Activated naive CD4-positive, alpha-beta T cell treated with anti-CD3 and anti-CD28 coated beads, Interleukin-2, amount 50 U/mL, for 72 hours (primary cell): Measurements from ENCODE around the gene AKT3. TPM values are rescaled to one million over a fixed set of nuclear protein-coding genes. Genes with fewer than 3 reads are reported as not detected.
A peak's percentile ranks its signal among the peaks of the same experiment; 100 is the strongest.
"Not testable (repeated sequence)": the region's sequence is repeated elsewhere in the genome, so short reads cannot be mapped to it uniquely, and the experiment has no call there.

ENCODE experiments used
- ATAC-seq, 2 donors: fragments of 150-1000 bp; cut with Tn5 transposase; 2 replicates each; pipeline ENCODE4 v1.10.0; 2021; ENCODE audit warnings: mild to moderate bottlenecking in 2 of 2, moderate library complexity in 2 of 2
- DNase-seq, 2 donors: peaks; one replicate each; pipeline ENCODE4 v3.0.0; 2021 to 2022; ENCODE audit warnings: low spot score in 2 of 2
- H3K27ac Mint-ChIP-seq, 2 donors: one replicate each; pipeline ENCODE4 v1.8.0; 2022; ENCODE audit warnings: mild to moderate bottlenecking in 2 of 2, mixed read lengths in 2 of 2
- H3K36me3 Mint-ChIP-seq, 2 donors: one replicate each; pipeline ENCODE4 v1.8.0; 2022; ENCODE audit warnings: mixed read lengths in 2 of 2
- H3K9me3 Mint-ChIP-seq, 2 donors: one replicate each; pipeline ENCODE4 v1.8.0; 2022; ENCODE audit warnings: mixed read lengths in 2 of 2
- total RNA-seq, 2 donors: library from RNA; stranded (reverse); gene quantifications; one replicate each; pipeline ENCODE4 v1.2.3, GENCODE V29; 2022

AKT3 gene
- total RNA-seq, 2 donors from 2014 or later, result 24.9 to 37.3 TPM

DNA sequence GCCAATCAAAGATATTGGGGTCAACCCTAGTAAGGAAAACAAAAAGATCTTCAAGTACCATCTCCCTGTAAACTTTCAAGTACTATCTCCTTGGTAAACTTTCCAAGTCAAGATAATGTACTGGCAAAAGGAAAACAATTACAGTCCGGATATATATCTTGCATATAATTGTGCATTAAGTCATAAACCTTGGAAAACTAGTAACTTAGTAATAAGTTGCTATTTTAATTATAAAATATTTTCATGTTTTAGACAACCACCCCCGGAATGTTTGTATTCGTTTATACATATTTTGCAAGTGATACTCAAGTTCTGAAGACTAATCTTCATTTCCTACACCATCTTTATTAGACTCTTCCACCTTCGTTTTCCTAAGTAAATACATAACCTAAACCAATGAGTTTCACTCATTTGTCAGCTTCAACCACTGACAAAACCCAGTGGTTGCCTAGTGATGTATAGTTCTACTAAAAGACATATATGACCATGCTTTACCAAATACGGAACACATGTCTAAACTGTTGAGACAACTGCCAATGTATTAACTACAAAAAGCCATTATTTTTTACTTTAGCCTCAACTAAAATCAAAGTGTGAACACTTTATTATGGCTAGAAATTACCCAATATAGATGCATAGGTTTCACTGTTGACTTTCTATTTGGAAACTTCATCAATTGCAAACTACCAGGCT is 1.7 kb downstream of the AKT3 start:
- DNase-seq (no peak), ATAC-seq (peak in 1 of 2 donors; percentile 3)
- Mint-ChIP-seq H3K27ac (peak overlapping the region; percentile 93 to 99), H3K36me3 (peaks cover 7 to 11% of the 10 kb centered on the region in 2 donors), H3K9me3 (peaks cover 0 to 2% of the 10 kb centered on the region in 2 donors)

DNA sequence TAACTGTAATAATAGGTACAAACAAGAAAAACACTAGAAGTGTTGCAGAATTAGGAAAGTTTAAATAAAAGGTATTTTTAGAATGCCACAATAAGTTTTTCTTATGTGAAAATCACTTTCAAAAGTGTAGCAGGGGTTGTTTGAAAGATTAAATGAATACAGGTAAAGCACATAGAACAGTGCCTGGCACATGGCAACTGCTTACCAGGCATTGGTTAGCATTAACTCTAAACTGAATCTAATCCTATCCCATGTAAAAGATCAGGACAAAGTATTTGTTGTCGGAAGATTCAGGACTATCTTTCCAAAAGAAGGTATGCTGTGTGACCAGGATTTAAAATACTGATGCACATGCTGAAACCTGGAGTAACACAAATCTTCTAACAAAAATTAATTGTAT is 3.3 kb downstream of the AKT3 start:
- ATAC-seq, result no peak
- H3K36me3 Mint-ChIP-seq, result peaks cover 11 to 14% of the 10 kb centered on the region in 2 donors

DNA sequence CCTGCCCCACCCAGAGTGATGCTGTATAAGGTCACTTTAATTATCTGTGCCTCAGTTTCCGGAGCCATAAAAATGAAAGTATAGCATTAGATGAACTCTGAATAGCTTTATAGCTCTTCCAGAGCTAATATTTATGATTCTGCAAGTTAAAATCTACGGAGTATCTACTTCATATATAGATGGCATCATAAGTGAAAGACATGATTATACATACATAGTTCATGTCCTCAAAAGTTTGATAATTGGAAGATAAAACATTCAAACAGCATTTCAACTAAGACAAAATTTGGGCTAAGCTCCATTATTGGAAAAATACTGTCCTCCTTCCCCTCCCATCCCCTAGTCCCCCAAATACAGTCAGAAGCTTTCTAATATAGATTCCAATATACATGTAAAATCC is 4.2 kb downstream of the AKT3 start:
- Mint-ChIP-seq H3K27ac (no peak overlapping the region), H3K9me3 (peaks cover 0 to 4% of the 10 kb centered on the region in 2 donors), H3K36me3 (peaks cover 11 to 14% of the 10 kb centered on the region in 2 donors)
- DNase-seq (no peak), ATAC-seq (no peak)

More for the DNA sequence above, 3.3 kb downstream of the AKT3 start:
- no peak for DNase-seq
- no peak overlapping the region for H3K27ac Mint-ChIP-seq
- H3K9me3 Mint-ChIP-seq, result peaks cover 0 to 4% of the 10 kb centered on the region in 2 donors

DNA sequence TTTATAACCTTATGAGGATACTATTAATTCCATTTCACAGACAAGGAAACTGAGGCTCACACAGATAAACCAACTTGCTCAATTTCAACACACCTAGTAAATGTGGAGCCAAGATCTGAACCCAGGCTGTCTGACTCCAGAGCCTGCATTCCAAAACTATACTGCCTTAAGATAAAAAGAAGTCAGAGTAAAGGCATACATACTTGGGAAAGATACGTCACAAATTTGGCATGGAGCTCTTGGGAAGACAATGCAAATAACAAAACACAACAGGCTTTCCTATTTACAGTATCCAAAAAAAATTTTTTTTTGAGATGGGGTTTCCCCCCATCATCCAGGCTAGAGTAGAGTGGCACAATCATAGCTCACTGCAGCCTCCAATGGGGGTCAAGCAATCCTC is 5.9 kb downstream of the AKT3 start:
- no peak for ATAC-seq
- Mint-ChIP-seq H3K9me3 (peaks cover 0 to 4% of the 10 kb centered on the region in 2 donors), H3K27ac (no peak overlapping the region)

DNA sequence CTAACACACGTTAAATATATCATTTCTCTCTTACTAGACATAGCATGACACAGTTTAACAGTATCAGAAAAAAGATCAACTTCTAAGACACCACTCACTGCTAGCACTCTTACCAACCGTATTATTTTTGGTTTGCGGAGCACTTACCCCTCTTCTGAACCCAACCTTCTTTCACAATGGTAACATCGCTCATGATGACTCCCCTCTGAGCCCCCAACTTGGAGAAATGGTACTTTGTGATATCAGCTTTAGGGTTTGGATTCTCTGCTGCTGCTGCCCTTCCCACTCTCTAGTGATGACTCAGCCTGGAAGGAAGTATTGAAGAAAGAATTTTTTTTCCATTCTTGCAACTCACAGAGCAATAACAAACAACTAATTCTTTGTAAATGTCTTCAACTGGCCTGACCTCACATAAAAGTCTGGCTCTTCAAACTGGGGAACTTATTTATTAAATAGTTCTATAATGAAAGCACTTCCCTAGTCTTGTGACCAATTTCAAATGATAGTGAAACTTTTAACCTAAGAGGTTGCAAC is 7.0 kb downstream of the AKT3 start:
- peak overlapping the region; percentile 46 to 91 for H3K27ac Mint-ChIP-seq
- no peak for DNase-seq
- H3K9me3 Mint-ChIP-seq, result peaks cover 0 to 4% of the 10 kb centered on the region in 2 donors

More for the DNA sequence above, 5.9 kb downstream of the AKT3 start:
- DNase-seq, result no peak
- H3K36me3 Mint-ChIP-seq, result peaks cover 9 to 14% of the 10 kb centered on the region in 2 donors

DNA sequence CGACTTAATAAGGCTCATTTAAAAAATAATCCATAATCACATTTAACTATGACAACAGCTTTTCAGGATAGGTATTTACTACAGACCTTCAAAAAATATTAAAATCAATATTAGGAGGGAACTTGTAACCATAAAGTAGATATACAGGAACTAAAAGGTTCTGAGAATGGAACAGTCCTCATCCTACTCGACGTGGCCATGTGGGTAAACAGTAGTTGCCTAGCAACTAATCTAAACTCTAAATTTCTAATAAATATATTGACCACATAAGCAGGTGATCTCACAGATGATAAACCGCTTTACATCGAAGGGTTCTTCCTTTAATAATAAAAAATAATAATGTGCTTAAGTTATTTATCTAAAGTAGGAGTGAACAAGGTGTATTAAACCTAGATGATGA is 7.9 kb downstream of the AKT3 start:
- ATAC-seq (no peak), DNase-seq (no peak)
- Mint-ChIP-seq H3K36me3 (peaks cover 0 to 16% of the 10 kb centered on the region in 2 donors), H3K27ac (no peak overlapping the region), H3K9me3 (peaks cover 0 to 9% of the 10 kb centered on the region in 2 donors)

More for the DNA sequence above, 7.0 kb downstream of the AKT3 start:
- peaks cover 0 to 10% of the 10 kb centered on the region in 2 donors for H3K36me3 Mint-ChIP-seq
- peak; percentile 43 to 70 for ATAC-seq

DNA sequence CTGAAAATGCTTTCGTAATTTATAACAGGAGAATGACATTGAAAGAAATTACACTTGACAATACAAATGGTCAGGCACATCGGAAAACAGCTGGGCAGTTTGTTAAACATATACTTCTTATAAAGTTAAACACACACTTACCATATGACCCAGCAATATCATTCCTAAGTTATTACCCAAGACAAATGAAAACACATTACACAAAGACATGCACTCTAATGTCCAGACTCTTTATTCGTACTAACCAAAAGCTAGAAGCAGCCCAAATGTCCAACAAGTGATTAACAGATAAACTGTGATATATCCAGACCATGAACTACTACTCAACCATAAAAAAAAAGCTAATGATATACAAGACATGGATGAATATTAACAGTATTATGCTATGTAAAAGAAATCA is 8.5 kb downstream of the AKT3 start:
- DNase-seq (no peak), ATAC-seq (no peak)
- H3K27ac Mint-ChIP-seq, result no peak overlapping the region
- peaks cover 0 to 10% of the 10 kb centered on the region in 2 donors for H3K9me3 Mint-ChIP-seq
- peaks cover 1 to 22% of the 10 kb centered on the region in 2 donors for H3K36me3 Mint-ChIP-seq

DNA sequence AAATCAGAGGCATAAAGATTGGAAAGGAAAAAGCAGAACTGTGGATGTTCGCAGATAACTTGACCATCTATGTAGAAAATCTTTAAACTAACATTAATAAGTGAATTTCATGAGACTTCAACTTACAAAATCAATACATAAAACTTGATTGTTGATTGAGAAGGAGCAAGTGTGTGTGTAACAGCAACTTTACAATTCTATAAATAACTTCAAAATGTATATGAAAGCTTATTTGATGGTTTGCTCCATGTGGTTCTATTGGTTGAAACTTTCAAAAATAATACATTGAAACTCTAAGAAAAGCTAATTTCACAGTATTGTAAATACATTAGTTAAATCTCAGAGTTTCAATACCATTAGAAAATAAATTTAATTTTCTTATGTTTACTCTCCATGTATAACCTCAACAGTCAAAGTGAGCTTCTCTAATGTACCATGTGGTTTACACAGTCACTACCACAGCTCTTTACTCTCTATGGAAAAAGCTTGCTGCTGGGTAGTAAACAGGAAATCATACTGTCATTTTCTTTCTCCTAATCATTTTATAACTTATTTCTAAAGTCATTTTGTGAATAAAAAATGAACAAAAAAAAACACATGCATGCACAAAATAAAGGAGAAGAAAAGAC is 12.0 kb downstream of the AKT3 start:
- no peak overlapping the region for H3K27ac Mint-ChIP-seq
- no peak for DNase-seq
- peaks cover 10 to 27% of the 10 kb centered on the region in 2 donors for H3K9me3 Mint-ChIP-seq
- peaks cover 19 to 46% of the 10 kb centered on the region in 2 donors for H3K36me3 Mint-ChIP-seq
- ATAC-seq, result peak; percentile 90 to 99

DNA sequence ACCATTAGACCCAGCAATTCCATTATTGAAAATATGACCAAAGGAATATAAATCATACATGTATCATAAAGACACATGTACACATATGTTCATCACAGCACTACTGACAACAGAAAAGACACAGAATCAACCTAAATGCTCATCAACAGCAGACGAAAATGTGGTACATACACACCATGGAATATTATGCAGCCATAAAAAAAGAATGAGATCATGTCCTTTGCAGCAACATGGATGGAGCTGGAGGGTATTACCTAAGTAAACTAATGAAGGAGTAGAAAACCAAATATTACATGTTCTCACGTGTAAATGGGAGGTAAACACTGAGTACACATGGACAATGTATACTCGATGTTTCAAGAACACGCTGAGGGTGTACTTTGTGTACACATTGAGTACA is 15.9 kb downstream of the AKT3 start:
- Mint-ChIP-seq H3K9me3 (peaks cover 10 to 27% of the 10 kb centered on the region in 2 donors), H3K27ac (no peak overlapping the region), H3K36me3 (peaks cover 19 to 44% of the 10 kb centered on the region in 2 donors)
- DNase-seq (no peak), ATAC-seq (no peak)

DNA sequence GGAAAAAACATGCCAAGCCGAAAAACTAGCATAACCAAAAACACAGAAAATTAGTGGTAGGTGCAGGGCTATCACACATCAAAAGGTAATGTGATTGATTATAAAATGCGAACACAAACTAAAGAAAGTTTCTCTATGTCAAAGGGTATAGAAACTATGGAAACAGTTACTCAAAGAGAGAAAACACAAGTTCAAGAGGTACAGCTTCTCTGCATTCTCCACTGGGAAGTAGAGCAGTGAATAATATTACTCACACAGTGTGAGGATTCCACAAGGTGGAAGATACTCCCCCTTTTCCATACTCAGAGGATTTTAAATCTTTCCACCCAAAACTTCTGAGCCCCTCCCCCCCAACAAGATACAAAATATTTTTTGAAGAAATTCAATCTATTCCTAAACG is 18.6 kb downstream of the AKT3 start:
- DNase-seq, result no peak

DNA sequence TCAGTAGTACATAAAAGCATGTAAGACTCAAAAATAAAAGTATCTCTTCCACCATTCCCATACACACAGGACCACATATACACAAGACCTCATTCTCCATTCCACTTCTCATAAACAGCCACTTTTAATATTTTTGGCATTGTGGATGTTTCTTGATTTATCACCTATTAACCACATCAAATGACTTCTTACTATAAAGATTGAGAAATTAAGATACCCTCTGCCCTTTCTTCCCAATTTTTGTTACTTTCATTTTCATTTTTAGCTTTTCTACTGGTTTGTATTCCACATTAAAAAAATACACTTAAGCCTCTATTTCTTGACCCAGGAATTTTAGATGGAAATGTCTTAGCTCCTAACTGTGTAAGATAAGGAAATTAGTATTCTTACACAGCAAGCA is 22.8 kb downstream of the AKT3 start:
- DNase-seq, result no peak
- ATAC-seq, result no peak
- Mint-ChIP-seq H3K27ac (no peak overlapping the region), H3K36me3 (peaks cover 26 to 33% of the 10 kb centered on the region in 2 donors), H3K9me3 (peaks cover 1 to 10% of the 10 kb centered on the region in 2 donors)

More for the DNA sequence above, 18.6 kb downstream of the AKT3 start:
- ATAC-seq, result peak; percentile 83 to 97
- Mint-ChIP-seq H3K36me3 (peaks cover 25 to 31% of the 10 kb centered on the region in 2 donors), H3K9me3 (peaks cover 10 to 22% of the 10 kb centered on the region in 2 donors), H3K27ac (no peak overlapping the region)

DNA sequence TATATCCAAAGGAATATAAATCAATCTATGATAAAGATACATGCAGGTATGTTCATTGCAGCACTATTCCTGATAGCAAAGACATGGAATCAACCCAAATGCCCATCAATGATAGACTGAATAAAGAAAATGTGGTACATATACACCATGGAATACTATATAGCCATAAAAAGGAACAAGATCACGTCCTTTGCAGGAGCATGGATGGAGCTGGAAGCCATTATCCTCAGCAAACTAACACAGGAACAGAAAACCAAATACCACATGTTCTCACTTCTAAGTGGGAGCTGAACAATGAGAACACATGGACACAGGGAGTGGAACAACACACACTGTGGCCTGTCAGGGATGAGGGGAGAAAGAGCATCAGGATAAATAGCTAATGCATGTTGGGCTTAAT is 25.1 kb downstream of the AKT3 start:
- DNase-seq, H3K27ac Mint-ChIP-seq: not testable (repeated sequence)

DNA sequence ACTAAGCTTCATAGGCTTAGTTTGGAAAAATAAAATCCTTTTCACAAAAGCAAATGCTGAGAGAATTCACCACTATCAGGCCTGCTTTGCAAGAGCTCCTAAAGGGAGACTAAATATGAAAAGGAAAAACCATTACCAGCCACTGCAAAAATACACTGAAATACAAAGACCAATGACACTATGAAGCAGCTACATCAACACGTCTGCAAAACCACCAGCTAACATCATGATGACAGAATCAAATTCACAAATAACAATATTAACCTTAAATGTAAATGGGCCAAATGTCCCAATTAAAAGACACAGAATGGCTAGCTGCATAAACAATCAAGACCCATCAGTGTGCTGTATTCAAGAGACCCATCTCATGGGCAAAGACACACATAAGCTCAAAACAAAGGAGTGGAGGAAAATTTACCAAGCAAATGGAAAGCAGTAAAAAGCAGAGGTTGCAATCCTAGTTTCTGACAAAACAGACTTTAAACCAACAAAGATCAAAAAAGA is 28.8 kb downstream of the AKT3 start:
- ATAC-seq (no peak), DNase-seq (no peak)
- Mint-ChIP-seq H3K27ac (no peak overlapping the region), H3K36me3 (peaks cover 45 to 65% of the 10 kb centered on the region in 2 donors), H3K9me3 (peaks cover 18 to 34% of the 10 kb centered on the region in 2 donors)

More for the DNA sequence above, 25.1 kb downstream of the AKT3 start:
- not testable (repeated sequence) for ATAC-seq
- Mint-ChIP-seq H3K36me3 (peaks cover 48 to 56% of the 10 kb centered on the region in 2 donors), H3K9me3 (peaks cover 18 to 31% of the 10 kb centered on the region in 2 donors)

DNA sequence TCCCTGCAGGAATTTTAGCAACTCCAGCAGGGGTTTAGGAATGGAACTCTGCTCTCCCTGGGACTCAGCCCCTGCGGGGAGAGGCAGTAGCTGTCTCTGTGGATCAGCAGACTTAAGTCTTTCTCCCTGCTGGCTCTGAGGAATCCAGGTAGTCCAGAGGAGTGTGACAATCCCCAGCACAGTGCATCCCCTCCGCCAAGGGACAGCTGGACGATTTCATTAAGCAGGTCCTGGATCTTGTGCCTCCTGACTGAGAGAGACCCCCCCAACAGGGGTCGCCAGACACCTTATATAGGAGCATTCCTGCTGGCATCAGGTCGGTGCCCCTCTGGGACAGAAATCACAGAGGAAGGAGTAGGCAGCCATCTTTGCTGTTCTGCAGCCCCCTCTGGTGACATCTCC is 30.6 kb downstream of the AKT3 start:
- DNase-seq (no peak), ATAC-seq (no peak)
- Mint-ChIP-seq H3K36me3 (peaks cover 46 to 71% of the 10 kb centered on the region in 2 donors), H3K9me3 (peaks cover 23 to 41% of the 10 kb centered on the region in 2 donors), H3K27ac (no peak overlapping the region)

DNA sequence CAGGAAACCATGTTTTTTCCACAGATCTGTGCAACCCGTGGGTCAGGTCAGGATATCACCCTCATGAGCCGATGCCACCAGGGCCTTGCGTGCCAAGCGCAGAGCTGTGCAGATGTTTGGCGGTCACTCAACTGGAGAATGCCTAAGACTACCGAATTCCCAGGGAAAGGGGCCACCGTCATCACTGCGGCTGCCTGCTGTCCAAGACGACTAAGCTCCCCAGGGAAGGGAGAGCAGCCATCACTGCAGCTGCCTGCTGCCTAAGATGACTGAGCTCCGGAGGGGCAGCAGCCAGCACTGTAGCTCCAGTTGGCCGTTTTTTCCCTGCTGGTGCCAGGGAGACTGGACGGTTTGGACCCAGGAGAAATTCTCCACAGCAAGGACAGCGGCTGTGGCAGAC is 31.1 kb downstream of the AKT3 start:
- no peak for ATAC-seq
- peaks cover 23 to 43% of the 10 kb centered on the region in 2 donors for H3K9me3 Mint-ChIP-seq
- H3K27ac Mint-ChIP-seq, result no peak overlapping the region
- peaks cover 46 to 68% of the 10 kb centered on the region in 2 donors for H3K36me3 Mint-ChIP-seq
- no peak for DNase-seq

DNA sequence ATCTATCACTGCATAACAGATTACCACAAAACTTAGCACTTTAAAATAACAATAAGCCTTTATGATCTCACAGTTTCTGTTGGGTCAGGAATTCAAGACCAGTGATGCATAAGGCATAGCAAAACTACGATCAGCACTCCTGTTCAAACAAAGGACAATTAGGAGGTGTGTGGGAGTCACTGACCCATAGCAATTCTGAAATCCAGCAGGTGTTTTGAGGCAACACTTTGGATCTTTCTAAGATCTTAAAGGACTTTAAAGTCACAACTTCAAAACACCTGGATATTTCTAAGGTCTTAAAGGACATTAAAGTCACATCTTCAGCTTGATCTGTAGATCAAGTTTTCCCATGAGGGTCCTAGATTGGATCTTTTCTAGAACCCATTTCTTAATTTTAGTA is 35.3 kb downstream of the AKT3 start:
- DNase-seq (no peak), ATAC-seq (no peak)
- H3K27ac Mint-ChIP-seq, result no peak overlapping the region
- peaks cover 10 to 24% of the 10 kb centered on the region in 2 donors for H3K9me3 Mint-ChIP-seq
- H3K36me3 Mint-ChIP-seq, result peaks cover 19 to 35% of the 10 kb centered on the region in 2 donors

DNA sequence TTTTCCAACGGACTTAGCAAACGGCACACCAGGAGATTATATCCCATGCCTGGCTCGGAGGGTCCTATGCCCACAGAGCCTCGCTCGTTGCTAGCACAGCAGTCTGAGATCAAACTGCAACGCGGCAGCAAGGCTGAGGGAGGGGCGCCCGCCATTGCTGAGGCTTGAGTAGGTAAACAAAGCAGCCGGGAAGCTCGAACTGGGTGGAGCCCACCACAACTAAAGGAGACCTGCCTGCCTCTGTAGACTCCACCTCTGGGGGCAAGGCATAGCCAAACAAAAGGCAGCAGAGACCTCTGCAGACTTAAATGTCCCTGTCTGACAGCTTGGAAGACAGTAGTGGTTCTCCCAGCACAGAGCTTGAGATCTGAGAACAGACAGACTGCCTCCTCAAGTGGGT is 42.7 kb downstream of the AKT3 start:
- ATAC-seq, DNase-seq: not testable (repeated sequence)
- Mint-ChIP-seq H3K36me3 (peaks cover 30 to 41% of the 10 kb centered on the region in 2 donors), H3K9me3 (peaks cover 4 to 16% of the 10 kb centered on the region in 2 donors), H3K27ac (peak overlapping the region in 1 of 2 donors; percentile 69)
